Measurements from ENCODE around the gene BANF1.
"Not testable (repeated sequence)": the region's sequence is repeated elsewhere in the genome, so short reads cannot be mapped to it uniquely, and the experiment has no call there.

The BANF1 gene

DNA sequence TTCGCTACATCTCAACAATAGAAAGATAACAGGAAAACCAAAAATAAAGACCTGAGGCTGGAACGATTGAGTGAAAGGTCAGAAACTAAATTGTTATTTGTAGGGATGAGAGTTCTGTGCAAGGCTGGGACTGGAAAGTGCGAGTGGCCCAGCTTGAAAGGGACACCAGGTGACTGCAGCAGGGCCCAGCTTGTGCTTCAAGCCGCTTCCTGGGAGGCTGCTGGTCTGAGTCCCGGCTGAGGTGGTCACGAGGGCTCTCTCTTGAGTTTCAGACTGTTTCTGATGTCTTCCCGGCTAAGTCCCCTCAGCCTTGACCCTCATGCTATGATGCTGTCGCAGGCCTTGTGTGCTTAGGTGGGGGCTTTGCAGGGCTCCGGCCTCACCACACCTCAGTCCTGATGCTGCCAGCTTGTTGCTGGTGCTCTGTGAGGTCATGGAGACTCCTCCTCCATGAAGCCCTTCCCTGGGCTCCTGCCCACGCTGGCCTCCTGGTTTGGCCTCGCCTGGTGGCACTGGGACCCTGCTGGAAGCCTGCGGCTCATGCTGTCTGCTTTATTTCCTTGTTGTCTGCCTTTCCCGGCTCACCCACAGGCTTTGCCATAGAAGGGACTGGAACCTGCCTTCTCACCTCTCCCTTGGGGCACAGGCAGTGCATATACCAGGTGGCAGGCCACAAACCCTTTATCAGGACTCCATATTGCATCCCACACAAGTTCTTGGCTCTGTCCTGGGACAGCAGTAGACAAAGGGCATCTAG lies 4.0 kb downstream of the BANF1 start:
- no peak overlapping the region for H3K4me3 ChIP-seq (ENCODE audit: low read depth, low read length)
- no peak for DNase-seq (ENCODE audit: low read depth)
- TF ChIP-seq, protein P1, sequence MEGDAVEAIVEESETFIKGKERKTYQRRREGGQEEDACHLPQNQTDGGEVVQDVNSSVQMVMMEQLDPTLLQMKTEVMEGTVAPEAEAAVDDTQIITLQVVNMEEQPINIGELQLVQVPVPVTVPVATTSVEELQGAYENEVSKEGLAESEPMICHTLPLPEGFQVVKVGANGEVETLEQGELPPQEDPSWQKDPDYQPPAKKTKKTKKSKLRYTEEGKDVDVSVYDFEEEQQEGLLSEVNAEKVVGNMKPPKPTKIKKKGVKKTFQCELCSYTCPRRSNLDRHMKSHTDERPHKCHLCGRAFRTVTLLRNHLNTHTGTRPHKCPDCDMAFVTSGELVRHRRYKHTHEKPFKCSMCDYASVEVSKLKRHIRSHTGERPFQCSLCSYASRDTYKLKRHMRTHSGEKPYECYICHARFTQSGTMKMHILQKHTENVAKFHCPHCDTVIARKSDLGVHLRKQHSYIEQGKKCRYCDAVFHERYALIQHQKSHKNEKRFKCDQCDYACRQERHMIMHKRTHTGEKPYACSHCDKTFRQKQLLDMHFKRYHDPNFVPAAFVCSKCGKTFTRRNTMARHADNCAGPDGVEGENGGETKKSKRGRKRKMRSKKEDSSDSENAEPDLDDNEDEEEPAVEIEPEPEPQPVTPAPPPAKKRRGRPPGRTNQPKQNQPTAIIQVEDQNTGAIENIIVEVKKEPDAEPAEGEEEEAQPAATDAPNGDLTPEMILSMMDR (IDR thresholded peaks at IDR 0.05; ENCODE audit: control insufficient read depth, extremely low read depth, insufficient read depth), result no peak

DNA sequence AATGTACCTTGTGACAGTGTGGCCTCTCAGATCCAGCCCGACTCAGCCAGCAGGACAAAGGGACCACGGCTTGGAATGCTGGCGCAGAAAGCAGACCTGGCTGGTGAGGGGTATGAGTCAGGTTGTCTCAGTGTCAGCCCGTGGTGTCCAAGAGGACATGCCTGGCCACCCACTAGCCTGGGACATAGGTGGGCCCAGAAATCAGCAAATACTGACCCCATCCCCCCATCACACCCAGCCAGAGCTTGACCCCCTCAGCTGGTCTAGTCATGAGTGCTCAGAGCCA lies 4.5 kb downstream of the BANF1 start:
- no peak for DNase-seq (ENCODE audit: low read depth)
- no peak overlapping the region for H3K4me3 ChIP-seq (ENCODE audit: low read depth, low read length)
- TF ChIP-seq, protein P1 (IDR thresholded peaks at IDR 0.05; ENCODE audit: control insufficient read depth, extremely low read depth, insufficient read depth), result no peak

- TF ChIP-seq, protein P1 (IDR thresholded peaks at IDR 0.05; ENCODE audit: control insufficient read depth, extremely low read depth, insufficient read depth), result no peak
- H3K4me3 ChIP-seq (ENCODE audit: low read depth, low read length), result no peak overlapping the region
- DNase-seq (ENCODE audit: low read depth), result no peak
These were observed 4.9 kb downstream of the BANF1 start for GRCh38 chr11:66007201-66007634.

GRCh38 chr11:66008095-66008467 lies 5.8 kb downstream of the BANF1 start:
- TF ChIP-seq, protein P1 (IDR thresholded peaks at IDR 0.05; ENCODE audit: control insufficient read depth, extremely low read depth, insufficient read depth), result no peak
- no peak for DNase-seq (ENCODE audit: low read depth)
- no peak overlapping the region for H3K4me3 ChIP-seq (ENCODE audit: low read depth, low read length)

DNA sequence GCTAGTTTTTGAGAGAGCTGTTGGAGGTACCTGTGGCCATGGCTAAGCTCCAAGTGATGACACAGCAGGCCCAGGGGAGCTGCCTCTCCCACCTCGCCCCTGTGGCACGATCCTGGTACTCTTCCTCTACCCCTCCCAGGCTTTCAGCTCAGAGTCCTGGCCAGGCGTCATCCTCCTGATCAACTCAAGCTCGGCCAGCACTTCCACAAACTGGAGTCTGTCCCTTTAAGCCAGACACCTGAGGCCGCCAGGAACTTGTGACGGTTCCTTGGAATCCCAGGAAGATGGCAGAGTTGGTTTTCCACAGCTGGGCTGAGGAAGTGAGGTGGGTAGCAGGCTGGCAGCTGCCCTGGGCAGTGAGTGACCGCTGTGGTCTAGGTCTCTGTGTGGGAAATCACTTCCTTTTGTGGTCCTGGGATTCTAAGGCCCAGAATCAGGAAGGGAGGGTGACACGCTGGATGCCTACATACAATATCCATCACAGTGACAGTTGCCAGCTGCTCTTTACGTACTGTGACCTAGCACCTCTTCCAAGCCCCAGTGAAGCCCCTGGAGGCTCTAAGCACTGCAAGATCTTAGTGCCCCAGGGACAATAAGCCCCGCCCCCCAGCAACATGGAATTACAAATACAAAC lies 6.3 kb downstream of the BANF1 start:
- no peak for DNase-seq (ENCODE audit: low read depth)
- TF ChIP-seq, protein P1 (IDR thresholded peaks at IDR 0.05; ENCODE audit: control insufficient read depth, extremely low read depth, insufficient read depth), result no peak
- no peak overlapping the region for H3K4me3 ChIP-seq (ENCODE audit: low read depth, low read length)

GRCh38 chr11:66010036-66010435 lies 7.7 kb downstream of the BANF1 start:
- not testable (repeated sequence) for H3K4me3 ChIP-seq (ENCODE audit: low read depth, low read length); DNase-seq (ENCODE audit: low read depth)

DNA sequence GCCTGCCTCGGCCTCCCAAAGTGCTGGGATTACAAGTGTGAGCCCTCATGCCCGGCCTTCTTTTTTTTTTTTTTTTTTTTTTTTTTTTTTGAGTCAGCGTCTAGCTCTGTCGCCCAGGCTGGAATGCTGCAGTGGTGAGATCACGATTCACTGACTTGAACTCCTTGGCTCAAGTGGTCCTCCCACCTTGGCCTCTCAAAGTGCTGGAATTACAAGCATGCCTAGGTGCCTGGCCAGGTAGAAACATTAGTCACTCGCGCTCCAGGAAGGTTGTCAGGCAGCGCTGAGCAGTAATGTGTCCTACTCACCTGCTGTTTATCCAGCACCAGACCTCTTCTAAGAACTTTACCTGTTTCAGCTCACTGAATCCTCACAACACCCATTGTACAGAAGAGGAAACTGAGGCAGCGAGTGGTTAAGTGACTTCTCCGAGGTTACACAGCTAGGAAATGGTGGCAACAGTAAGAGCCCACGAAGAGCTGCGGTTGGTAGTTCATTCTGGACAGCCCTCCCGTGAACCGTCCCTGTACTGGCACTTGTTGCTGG lies 9.0 kb downstream of the BANF1 start:
- TF ChIP-seq, protein P1 (IDR thresholded peaks at IDR 0.05; ENCODE audit: control insufficient read depth, extremely low read depth, insufficient read depth), result no peak
- no peak overlapping the region for H3K4me3 ChIP-seq (ENCODE audit: low read depth, low read length)
- no peak for DNase-seq (ENCODE audit: low read depth)

All from LNCaP clone FGC (cell line).